GM23338 (cell line): Measurements from ENCODE around the gene FASTKD3. TPM values are rescaled to one million over a fixed set of nuclear protein-coding genes. Genes with fewer than 3 reads are reported as not detected.

ENCODE experiments used
- ATAC-seq: fragments of 200-7000 bp; cut with Tn5 transposase; 3 replicates; pipeline ENCODE4 v1.9.1; 2020
- DNase-seq: peaks from one replicate; pipeline ENCODE4 v3.0.0-alpha.2; 2015; ENCODE audit warnings: low spot score
- H2AFZ ChIP-seq: fragments of 200-600 bp; sonication (generic); 2 replicates; pipeline ENCODE4 v1.8.0; 2016; ENCODE audit warnings: antibody characterized with exemption, mild to moderate bottlenecking, moderate library complexity
- H3F3A ChIP-seq: fragments of 200-600 bp; sonication (generic); replicated peaks from 2 replicates; pipeline ENCODE4 v1.8.0; 2017; ENCODE audit warnings: antibody characterized with exemption, mixed run types, low read depth
- H3K27ac ChIP-seq: fragments of 200-600 bp; sonication (generic); 2 replicates; pipeline ENCODE4 v1.6.1; 2016; ENCODE audit warnings: low read depth
- H3K27me3 ChIP-seq: fragments of 200-600 bp; sonication (generic); 2 replicates; pipeline ENCODE4 v1.8.0; 2016; ENCODE audit warnings: mild to moderate bottlenecking, mixed run types, moderate library complexity; ENCODE audit not compliant: insufficient read depth
- H3K36me3 ChIP-seq: fragments of 200-600 bp; sonication (generic); 2 replicates; pipeline ENCODE4 v1.8.0; 2016; ENCODE audit warnings: mild to moderate bottlenecking; ENCODE audit not compliant: insufficient read depth
- H3K4me1 ChIP-seq: fragments of 200-600 bp; sonication (generic); 2 replicates; pipeline ENCODE4 v1.8.0; 2016; ENCODE audit warnings: mild to moderate bottlenecking, moderate library complexity; ENCODE audit not compliant: insufficient read depth
- H3K4me2 ChIP-seq: fragments of 200-600 bp; sonication (generic); 2 replicates; pipeline ENCODE4 v1.7.1; 2017; ENCODE audit warnings: mixed run types
- H3K4me3 ChIP-seq: fragments of 200-600 bp; sonication (generic); 2 replicates; pipeline ENCODE4 v1.6.1; 2016; ENCODE audit warnings: mixed run types
- H3K79me2 ChIP-seq: fragments of 200-600 bp; sonication (generic); replicated peaks from 2 replicates; pipeline ENCODE4 v1.8.0; 2017; ENCODE audit warnings: mild to moderate bottlenecking; ENCODE audit not compliant: insufficient read depth
- H3K9me2 ChIP-seq: fragments of 200-600 bp; sonication (generic); 2 replicates; pipeline ENCODE4 v1.8.0; 2017; ENCODE audit not compliant: insufficient read depth
- H4K20me1 ChIP-seq: fragments of 200-600 bp; sonication (generic); replicated peaks from 2 replicates; pipeline ENCODE4 v1.8.0; 2017; ENCODE audit warnings: mild to moderate bottlenecking; ENCODE audit not compliant: insufficient read depth
- H3K27ac Mint-ChIP-seq: 2 replicates; pipeline ENCODE4 v1.8.0; 2020; ENCODE audit warnings: inconsistent platforms, mild to moderate bottlenecking, moderate library complexity, mixed read lengths
- H3K27me3 Mint-ChIP-seq: 3 replicates; pipeline ENCODE4 v1.8.0; 2022; ENCODE audit warnings: low read depth, mild to moderate bottlenecking, moderate library complexity, mixed read lengths, inconsistent platforms; ENCODE audit not compliant: insufficient read depth, poor library complexity
- H3K36me3 Mint-ChIP-seq: 3 replicates; pipeline ENCODE4 v1.8.0; 2021; ENCODE audit warnings: low read depth, mild to moderate bottlenecking, inconsistent platforms, moderate library complexity, mixed read lengths
- H3K4me1 Mint-ChIP-seq: 3 replicates; pipeline ENCODE4 v1.8.0; 2020; ENCODE audit warnings: mild to moderate bottlenecking, inconsistent platforms, mixed read lengths
- H3K4me3 Mint-ChIP-seq: 3 replicates; pipeline ENCODE4 v1.8.0; 2021; ENCODE audit warnings: moderate library complexity, mild to moderate bottlenecking, inconsistent platforms, mixed read lengths
- H3K9me3 Mint-ChIP-seq: 3 replicates; pipeline ENCODE4 v1.8.0; 2020; ENCODE audit warnings: moderate library complexity, mild to moderate bottlenecking, inconsistent platforms, mixed read lengths
- EZH2 ChIP-seq: fragments of 200-600 bp; sonication (generic); IDR thresholded peaks from one replicate; pipeline ENCODE4 v1.8.0; 2017; ENCODE audit warnings: antibody characterized with exemption, mild to moderate bottlenecking, low read depth; ENCODE audit not compliant: unreplicated experiment
- NANOG ChIP-seq: IDR thresholded peaks from 2 replicates; pipeline ENCODE4 v1.6.1; 2016; ENCODE audit warnings: antibody characterized with exemption, borderline replicate concordance
- POLR2AphosphoS5 ChIP-seq: IDR thresholded peaks from 2 replicates; pipeline ENCODE4 v1.6.1; 2016; ENCODE audit warnings: antibody characterized with exemption, low read depth
- STAT1 ChIP-seq: IDR thresholded peaks from one replicate; pipeline ENCODE4 v1.6.1; 2016; ENCODE audit warnings: antibody characterized with exemption; ENCODE audit not compliant: unreplicated experiment
- ZNF114 ChIP-seq: fragments of 250-450 bp; sonication (Bioruptor Pico); IDR thresholded peaks from 2 replicates; pipeline ENCODE4 v1.5.0; 2020; ENCODE audit warnings: mild to moderate bottlenecking, moderate library complexity
- ZNF331 ChIP-seq: fragments of 250-450 bp; sonication (Bioruptor Pico); IDR thresholded peaks from 2 replicates; pipeline ENCODE4 v1.5.0; 2020; ENCODE audit warnings: low read depth, mild to moderate bottlenecking, moderate library complexity
- polyA plus RNA-seq: library from polyadenylated mRNA; unstranded; fragments of >200 nt; fragmentation: Nextera tagmentation; extraction: Ambion mirVana; gene quantifications from 2 replicates; pipeline ENCODE4 v1.2.1, GENCODE V29; 2016
- total RNA-seq: library from RNA; depleted of rRNA; stranded (reverse); fragments of >200 nt; shearing (Covaris generic); gene quantifications from 2 replicates; pipeline ENCODE4 v1.2.3, GENCODE V29; 2014
- TF ChIP-seq, protein P1 (sequence below): IDR thresholded peaks from one replicate; pipeline ENCODE4 v1.6.1; 2018; ENCODE audit warnings: antibody characterized with exemption; ENCODE audit not compliant: unreplicated experiment
- TF ChIP-seq, protein P2 (sequence below): IDR thresholded peaks from 2 replicates; pipeline ENCODE4 v1.6.1; 2016; ENCODE audit warnings: antibody characterized with exemption
- TF ChIP-seq, protein P3 (sequence below): fragments of 250-450 bp; sonication (Bioruptor Pico); IDR thresholded peaks from 2 replicates; pipeline ENCODE4 v1.5.0; 2020; ENCODE audit warnings: mild to moderate bottlenecking, moderate library complexity

FASTKD3 gene
- total and polyA plus RNA-seq, 2 experiments from 2014 or later = 10.8 to 13.5 TPM

DNA sequence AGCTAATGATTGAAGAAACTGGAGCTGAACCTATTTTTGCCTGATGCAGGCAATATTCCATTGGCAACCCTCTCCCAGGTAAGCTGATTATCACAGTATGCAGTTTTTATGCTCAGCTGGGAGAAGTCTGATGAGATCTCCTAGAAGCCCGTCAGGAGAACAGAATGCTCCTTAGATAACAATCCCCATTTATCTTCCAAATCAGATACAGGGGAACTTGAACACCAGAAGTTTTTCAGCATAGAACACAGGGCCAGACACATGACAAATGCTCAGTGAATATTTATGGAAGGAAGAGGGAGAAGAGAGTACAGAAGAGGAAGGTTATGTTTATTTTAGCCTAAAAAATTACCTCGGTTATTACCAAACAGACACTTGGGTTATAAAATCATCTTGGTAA, 55.8 kb downstream of the FASTKD3 start:
- no peaks in the 10 kb centered on the region for H3K27me3 ChIP-seq
- H3K4me2 ChIP-seq = no peak overlapping the region
- Mint-ChIP-seq H3K36me3 (peaks cover 22% of the 10 kb centered on the region), H3K27me3 (no peaks in the 10 kb centered on the region), H3K27ac (no peak overlapping the region), H3K9me3 (no peaks in the 10 kb centered on the region; the same call in 2 of the 3 replicates), H3K4me3 (no peak overlapping the region), H3K4me1 (peaks cover 25% of the 10 kb centered on the region)
- no peak for DNase-seq
- ATAC-seq = no peak
- no peak overlapping the region for H3K27ac ChIP-seq
- no peaks in the 10 kb centered on the region for H3K79me2 ChIP-seq
- H4K20me1 ChIP-seq = 0 out of 2 replicates have a peak, but pooled peaks cover 5% of the 10 kb centered on the region
- no peaks in the 10 kb centered on the region for H3K9me2 ChIP-seq
- no peak overlapping the region for H3K4me3 ChIP-seq
- H3K4me1 ChIP-seq = peaks cover 16% of the 10 kb centered on the region
- peaks cover 10% of the 10 kb centered on the region; the same call in 1 of the 2 replicates for H3K36me3 ChIP-seq
- H3F3A ChIP-seq = no peaks in the 10 kb centered on the region
- no peak overlapping the region for H2AFZ ChIP-seq
- TF ChIP-seq, protein P1, sequence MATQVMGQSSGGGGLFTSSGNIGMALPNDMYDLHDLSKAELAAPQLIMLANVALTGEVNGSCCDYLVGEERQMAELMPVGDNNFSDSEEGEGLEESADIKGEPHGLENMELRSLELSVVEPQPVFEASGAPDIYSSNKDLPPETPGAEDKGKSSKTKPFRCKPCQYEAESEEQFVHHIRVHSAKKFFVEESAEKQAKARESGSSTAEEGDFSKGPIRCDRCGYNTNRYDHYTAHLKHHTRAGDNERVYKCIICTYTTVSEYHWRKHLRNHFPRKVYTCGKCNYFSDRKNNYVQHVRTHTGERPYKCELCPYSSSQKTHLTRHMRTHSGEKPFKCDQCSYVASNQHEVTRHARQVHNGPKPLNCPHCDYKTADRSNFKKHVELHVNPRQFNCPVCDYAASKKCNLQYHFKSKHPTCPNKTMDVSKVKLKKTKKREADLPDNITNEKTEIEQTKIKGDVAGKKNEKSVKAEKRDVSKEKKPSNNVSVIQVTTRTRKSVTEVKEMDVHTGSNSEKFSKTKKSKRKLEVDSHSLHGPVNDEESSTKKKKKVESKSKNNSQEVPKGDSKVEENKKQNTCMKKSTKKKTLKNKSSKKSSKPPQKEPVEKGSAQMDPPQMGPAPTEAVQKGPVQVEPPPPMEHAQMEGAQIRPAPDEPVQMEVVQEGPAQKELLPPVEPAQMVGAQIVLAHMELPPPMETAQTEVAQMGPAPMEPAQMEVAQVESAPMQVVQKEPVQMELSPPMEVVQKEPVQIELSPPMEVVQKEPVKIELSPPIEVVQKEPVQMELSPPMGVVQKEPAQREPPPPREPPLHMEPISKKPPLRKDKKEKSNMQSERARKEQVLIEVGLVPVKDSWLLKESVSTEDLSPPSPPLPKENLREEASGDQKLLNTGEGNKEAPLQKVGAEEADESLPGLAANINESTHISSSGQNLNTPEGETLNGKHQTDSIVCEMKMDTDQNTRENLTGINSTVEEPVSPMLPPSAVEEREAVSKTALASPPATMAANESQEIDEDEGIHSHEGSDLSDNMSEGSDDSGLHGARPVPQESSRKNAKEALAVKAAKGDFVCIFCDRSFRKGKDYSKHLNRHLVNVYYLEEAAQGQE = no peak
- TF ChIP-seq EZH2 (no peak), POLR2AphosphoS5 (no peak), NANOG (no peak), STAT1 (no peak), ZNF331 (CRISPR knock-in tag) (no peak), ZNF114 (no peak)
- TF ChIP-seq, protein P2, sequence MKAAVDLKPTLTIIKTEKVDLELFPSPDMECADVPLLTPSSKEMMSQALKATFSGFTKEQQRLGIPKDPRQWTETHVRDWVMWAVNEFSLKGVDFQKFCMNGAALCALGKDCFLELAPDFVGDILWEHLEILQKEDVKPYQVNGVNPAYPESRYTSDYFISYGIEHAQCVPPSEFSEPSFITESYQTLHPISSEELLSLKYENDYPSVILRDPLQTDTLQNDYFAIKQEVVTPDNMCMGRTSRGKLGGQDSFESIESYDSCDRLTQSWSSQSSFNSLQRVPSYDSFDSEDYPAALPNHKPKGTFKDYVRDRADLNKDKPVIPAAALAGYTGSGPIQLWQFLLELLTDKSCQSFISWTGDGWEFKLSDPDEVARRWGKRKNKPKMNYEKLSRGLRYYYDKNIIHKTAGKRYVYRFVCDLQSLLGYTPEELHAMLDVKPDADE = no peak
- TF ChIP-seq, protein P3, sequence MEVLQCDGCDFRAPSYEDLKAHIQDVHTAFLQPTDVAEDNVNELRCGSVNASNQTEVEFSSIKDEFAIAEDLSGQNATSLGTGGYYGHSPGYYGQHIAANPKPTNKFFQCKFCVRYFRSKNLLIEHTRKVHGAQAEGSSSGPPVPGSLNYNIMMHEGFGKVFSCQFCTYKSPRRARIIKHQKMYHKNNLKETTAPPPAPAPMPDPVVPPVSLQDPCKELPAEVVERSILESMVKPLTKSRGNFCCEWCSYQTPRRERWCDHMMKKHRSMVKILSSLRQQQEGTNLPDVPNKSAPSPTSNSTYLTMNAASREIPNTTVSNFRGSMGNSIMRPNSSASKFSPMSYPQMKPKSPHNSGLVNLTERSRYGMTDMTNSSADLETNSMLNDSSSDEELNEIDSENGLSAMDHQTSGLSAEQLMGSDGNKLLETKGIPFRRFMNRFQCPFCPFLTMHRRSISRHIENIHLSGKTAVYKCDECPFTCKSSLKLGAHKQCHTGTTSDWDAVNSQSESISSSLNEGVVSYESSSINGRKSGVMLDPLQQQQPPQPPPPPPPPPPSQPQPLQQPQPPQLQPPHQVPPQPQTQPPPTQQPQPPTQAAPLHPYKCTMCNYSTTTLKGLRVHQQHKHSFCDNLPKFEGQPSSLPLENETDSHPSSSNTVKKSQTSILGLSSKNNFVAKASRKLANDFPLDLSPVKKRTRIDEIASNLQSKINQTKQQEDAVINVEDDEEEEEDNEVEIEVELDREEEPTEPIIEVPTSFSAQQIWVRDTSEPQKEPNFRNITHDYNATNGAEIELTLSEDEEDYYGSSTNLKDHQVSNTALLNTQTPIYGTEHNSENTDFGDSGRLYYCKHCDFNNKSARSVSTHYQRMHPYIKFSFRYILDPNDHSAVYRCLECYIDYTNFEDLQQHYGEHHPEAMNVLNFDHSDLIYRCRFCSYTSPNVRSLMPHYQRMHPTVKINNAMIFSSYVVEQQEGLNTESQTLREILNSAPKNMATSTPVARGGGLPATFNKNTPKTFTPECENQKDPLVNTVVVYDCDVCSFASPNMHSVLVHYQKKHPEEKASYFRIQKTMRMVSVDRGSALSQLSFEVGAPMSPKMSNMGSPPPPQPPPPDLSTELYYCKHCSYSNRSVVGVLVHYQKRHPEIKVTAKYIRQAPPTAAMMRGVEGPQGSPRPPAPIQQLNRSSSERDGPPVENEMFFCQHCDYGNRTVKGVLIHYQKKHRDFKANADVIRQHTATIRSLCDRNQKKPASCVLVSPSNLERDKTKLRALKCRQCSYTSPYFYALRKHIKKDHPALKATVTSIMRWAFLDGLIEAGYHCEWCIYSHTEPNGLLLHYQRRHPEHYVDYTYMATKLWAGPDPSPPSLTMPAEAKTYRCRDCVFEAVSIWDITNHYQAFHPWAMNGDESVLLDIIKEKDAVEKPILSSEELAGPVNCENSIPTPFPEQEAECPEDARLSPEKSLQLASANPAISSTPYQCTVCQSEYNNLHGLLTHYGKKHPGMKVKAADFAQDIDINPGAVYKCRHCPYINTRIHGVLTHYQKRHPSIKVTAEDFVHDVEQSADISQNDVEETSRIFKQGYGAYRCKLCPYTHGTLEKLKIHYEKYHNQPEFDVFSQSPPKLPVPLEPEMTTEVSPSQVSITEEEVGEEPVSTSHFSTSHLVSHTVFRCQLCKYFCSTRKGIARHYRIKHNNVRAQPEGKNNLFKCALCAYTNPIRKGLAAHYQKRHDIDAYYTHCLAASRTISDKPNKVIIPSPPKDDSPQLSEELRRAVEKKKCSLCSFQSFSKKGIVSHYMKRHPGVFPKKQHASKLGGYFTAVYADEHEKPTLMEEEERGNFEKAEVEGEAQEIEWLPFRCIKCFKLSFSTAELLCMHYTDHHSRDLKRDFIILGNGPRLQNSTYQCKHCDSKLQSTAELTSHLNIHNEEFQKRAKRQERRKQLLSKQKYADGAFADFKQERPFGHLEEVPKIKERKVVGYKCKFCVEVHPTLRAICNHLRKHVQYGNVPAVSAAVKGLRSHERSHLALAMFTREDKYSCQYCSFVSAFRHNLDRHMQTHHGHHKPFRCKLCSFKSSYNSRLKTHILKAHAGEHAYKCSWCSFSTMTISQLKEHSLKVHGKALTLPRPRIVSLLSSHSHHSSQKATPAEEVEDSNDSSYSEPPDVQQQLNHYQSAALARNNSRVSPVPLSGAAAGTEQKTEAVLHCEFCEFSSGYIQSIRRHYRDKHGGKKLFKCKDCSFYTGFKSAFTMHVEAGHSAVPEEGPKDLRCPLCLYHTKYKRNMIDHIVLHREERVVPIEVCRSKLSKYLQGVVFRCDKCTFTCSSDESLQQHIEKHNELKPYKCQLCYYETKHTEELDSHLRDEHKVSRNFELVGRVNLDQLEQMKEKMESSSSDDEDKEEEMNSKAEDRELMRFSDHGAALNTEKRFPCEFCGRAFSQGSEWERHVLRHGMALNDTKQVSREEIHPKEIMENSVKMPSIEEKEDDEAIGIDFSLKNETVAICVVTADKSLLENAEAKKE (CRISPR knock-in tag) = no peak
